H1 (cell line): ENCODE data around the gene ZNF202. TPM values are rescaled to one million over a fixed set of nuclear protein-coding genes. Genes with fewer than 3 reads are reported as not detected.

Experiments
- CTCF ChIA-PET: fragments of 300-600 bp; sonication (Branson Sonifier 250); formaldehyde crosslinking; loops from one replicate; lab custom pipeline; 2021; ENCODE audit not compliant: partially characterized antibody; lab: Charles Lee
- POLR2A ChIA-PET: fragments of 300-600 bp; sonication (Branson Sonifier 250); formaldehyde crosslinking; loops from one replicate; lab custom pipeline; 2021; ENCODE audit warnings: inconsistent platforms; ENCODE audit not compliant: partially characterized antibody; lab: Charles Lee
- DNase-seq, 2 experiments: peaks; one replicate each; pipeline versions ENCODE4 v3.0.0 to v3.0.0-alpha.2; 2010 to 2022; ENCODE audit warnings: low spot score in 2 of 2, low read depth in 1 of 2, mixed read lengths in 1 of 2
- FAIRE-seq: peaks from 2 replicates; lab custom pipeline; 2011; peaks lifted over from hg19 to GRCh38; lab: Jason Lieb, UNC
- H2AFZ ChIP-seq: 2 replicates; pipeline ENCODE4 v1.8.1; 2012; ENCODE audit warnings: low read length, inconsistent platforms
- H2AK5ac ChIP-seq: 2 replicates; pipeline ENCODE4 v1.6.1; 2013; ENCODE audit warnings: low read depth, low read length
- H2BK120ac ChIP-seq: replicated peaks from 2 replicates; pipeline ENCODE3; 2013; ENCODE audit warnings: low read depth, low read length, inconsistent platforms
- H2BK12ac ChIP-seq: 2 replicates; pipeline ENCODE4 v1.6.1; 2013; ENCODE audit warnings: low read depth, low read length
- H2BK15ac ChIP-seq: 2 replicates; pipeline ENCODE4 v1.6.1; 2013; ENCODE audit warnings: low read length
- H2BK20ac ChIP-seq: 2 replicates; pipeline ENCODE4 v1.6.1; 2013; ENCODE audit warnings: low read length
- H2BK5ac ChIP-seq: 2 replicates; pipeline ENCODE4 v1.6.1; 2013; ENCODE audit warnings: low read depth, low read length
- H3K14ac ChIP-seq: 2 replicates; pipeline ENCODE4 v1.6.1; 2013; ENCODE audit warnings: inconsistent platforms; ENCODE audit not compliant: insufficient read length
- H3K18ac ChIP-seq: 2 replicates; pipeline ENCODE4 v1.6.1; 2013; ENCODE audit warnings: low read length; ENCODE audit errors: extremely low read depth
- H3K23ac ChIP-seq: 2 replicates; pipeline ENCODE4 v1.6.1; 2013; ENCODE audit warnings: inconsistent platforms; ENCODE audit not compliant: insufficient read length
- H3K23me2 ChIP-seq: 2 replicates; pipeline ENCODE4 v1.6.1; 2013; ENCODE audit warnings: low read depth, low read length
- H3K27ac ChIP-seq: 2 replicates; pipeline ENCODE4 v1.6.1; 2011; ENCODE audit warnings: low read depth, low read length, inconsistent platforms
- H3K27me3 ChIP-seq, 4 experiments: replicated peaks in 1 of 4; 1 replicate in 1 of 4; 2 replicates in 3 of 4; pipeline versions ENCODE4 v1.6.1 to v1.8.1; 2011 to 2013; ENCODE audit warnings: low read length in 3 of 4, mild to moderate bottlenecking in 3 of 4, inconsistent platforms in 2 of 4, mixed read lengths in 2 of 4, moderate library complexity in 1 of 4; ENCODE audit not compliant: control insufficient read depth in 3 of 4, insufficient read depth in 3 of 4; ENCODE audit errors: extremely low read depth in 1 of 4
- H3K36me3 ChIP-seq, 4 experiments: 2 replicates each; pipeline versions ENCODE4 v1.6.1 to v1.8.1; 2011 to 2013; ENCODE audit warnings: mild to moderate bottlenecking in 4 of 4, low read length in 3 of 4, moderate library complexity in 2 of 4, control low read depth in 1 of 4, inconsistent platforms in 1 of 4; ENCODE audit not compliant: insufficient read depth in 4 of 4, control insufficient read depth in 2 of 4
- H3K4ac ChIP-seq: replicated peaks from 2 replicates; pipeline ENCODE3; 2013; ENCODE audit warnings: low read length, low read depth, mixed read lengths, inconsistent platforms; ENCODE audit not compliant: insufficient read length
- H3K4me1 ChIP-seq, 4 experiments: replicated peaks in 1 of 4; 1 replicate in 1 of 4; 2 replicates in 3 of 4; pipeline versions ENCODE4 v1.6.1 to v1.8.1; 2011 to 2013; ENCODE audit warnings: low read length in 3 of 4, inconsistent platforms in 2 of 4, mixed read lengths in 1 of 4; ENCODE audit not compliant: insufficient read depth in 4 of 4, control insufficient read depth in 3 of 4
- H3K4me2 ChIP-seq, 2 experiments: 2 replicates each; pipeline versions ENCODE4 v1.6.1 to v1.8.1; 2011 to 2013; ENCODE audit warnings: low read depth in 2 of 2, low read length in 2 of 2, control low read depth in 1 of 2, inconsistent platforms in 1 of 2, mild to moderate bottlenecking in 1 of 2; ENCODE audit not compliant: insufficient read depth in 1 of 2
- H3K4me3 ChIP-seq, 4 experiments: fragments of 200-600, 300-600 bp in 1 of 4; sonication (generic), shearing (Covaris generic), sonication (Bioruptor Twin) in 1 of 4; 2 replicates each; pipeline versions ENCODE4 v1.5.1 to v1.8.1; 2011 to 2016; ENCODE audit warnings: low read length in 4 of 4, low read depth in 3 of 4, control low read depth in 2 of 4, inconsistent platforms in 2 of 4, mild to moderate bottlenecking in 2 of 4, mixed read lengths in 1 of 4, moderate library complexity in 1 of 4; ENCODE audit not compliant: insufficient read depth in 2 of 4; ENCODE audit errors: extremely low read depth in 1 of 4
- H3K56ac ChIP-seq: replicated peaks from 2 replicates; pipeline ENCODE3; 2013; ENCODE audit warnings: low read depth, mild to moderate bottlenecking, mixed read lengths, low read length, inconsistent platforms; ENCODE audit not compliant: insufficient read length
- H3K79me1 ChIP-seq: 2 replicates; pipeline ENCODE4 v1.6.1; 2013; ENCODE audit warnings: low read depth, low read length, control low read depth
- H3K79me2 ChIP-seq, 2 experiments: 2 replicates each; pipeline versions ENCODE4 v1.6.1 to v1.8.1; 2012 to 2013; ENCODE audit warnings: low read length in 2 of 2, mild to moderate bottlenecking in 2 of 2, inconsistent platforms in 1 of 2; ENCODE audit not compliant: insufficient read depth in 2 of 2, control insufficient read depth in 1 of 2
- H3K9ac ChIP-seq, 4 experiments: replicated peaks in 1 of 4; 1 replicate in 1 of 4; 2 replicates in 3 of 4; pipeline versions ENCODE4 v1.6.1 to v1.8.1; 2011 to 2013; ENCODE audit warnings: low read depth in 3 of 4, low read length in 3 of 4, control low read depth in 2 of 4, mild to moderate bottlenecking in 2 of 4, moderate library complexity in 2 of 4, inconsistent platforms in 1 of 4; ENCODE audit errors: extremely low read depth in 1 of 4
- H3K9me3 ChIP-seq, 2 experiments: 2 replicates each; pipeline versions ENCODE4 v1.6.1 to v1.8.1; 2012 to 2013; ENCODE audit warnings: mild to moderate bottlenecking in 2 of 2, moderate library complexity in 2 of 2, control low read depth in 1 of 2, inconsistent platforms in 1 of 2, low read depth in 1 of 2, low read length in 1 of 2, mixed read lengths in 1 of 2; ENCODE audit not compliant: insufficient read depth in 2 of 2
- H4K20me1 ChIP-seq, 2 experiments: replicated peaks in 1 of 2; 2 replicates each; pipeline versions ENCODE3 to v1.8.1; 2011 to 2013; ENCODE audit warnings: inconsistent platforms in 2 of 2, low read length in 2 of 2, mild to moderate bottlenecking in 1 of 2; ENCODE audit not compliant: insufficient read depth in 2 of 2, control insufficient read depth in 1 of 2
- H4K5ac ChIP-seq: 2 replicates; pipeline ENCODE4 v1.6.1; 2013; ENCODE audit warnings: low read length, low read depth, mixed read lengths, inconsistent platforms; ENCODE audit not compliant: insufficient read length
- H4K8ac ChIP-seq: 2 replicates; pipeline ENCODE4 v1.8.0; 2013; ENCODE audit warnings: mild to moderate bottlenecking, moderate library complexity, low read length, inconsistent platforms; ENCODE audit not compliant: insufficient read depth; ENCODE audit errors: extremely low read depth
- H4K91ac ChIP-seq: replicated peaks from 2 replicates; pipeline ENCODE3; 2013; ENCODE audit warnings: low read length, mixed read lengths, inconsistent platforms; ENCODE audit not compliant: insufficient read length
- ATF3 ChIP-seq: IDR thresholded peaks from 2 replicates; pipeline ENCODE4 v1.6.1; 2011; ENCODE audit warnings: low read depth, mild to moderate bottlenecking, low read length; ENCODE audit not compliant: insufficient read depth
- BCL11A ChIP-seq, 2 experiments: IDR thresholded peaks; one replicate each; pipeline ENCODE4 v1.6.1; 2011; ENCODE audit warnings: low read depth in 2 of 2, low read length in 2 of 2, mild to moderate bottlenecking in 2 of 2
- CTBP2 ChIP-seq: IDR thresholded peaks from 2 replicates; pipeline ENCODE4 v1.7.0; 2011; ENCODE audit warnings: borderline replicate concordance, mild to moderate bottlenecking, moderate library complexity, mixed read lengths, low read length; ENCODE audit not compliant: insufficient read depth, insufficient read length
- JUN ChIP-seq: IDR thresholded peaks from 2 replicates; pipeline ENCODE4 v1.6.1; 2011; ENCODE audit warnings: low read depth, mild to moderate bottlenecking, improper control_type of control experiment, low read length
- TAF1 ChIP-seq: IDR thresholded peaks from 2 replicates; pipeline ENCODE4 v1.6.1; 2011; ENCODE audit warnings: mild to moderate bottlenecking, low read depth, low read length
- USF2 ChIP-seq: IDR thresholded peaks from 2 replicates; pipeline ENCODE4 v1.6.1; 2011; ENCODE audit warnings: low read length, improper control_type of control experiment
- WGBS, 2 experiments: shearing (Covaris generic) in 1 of 2; methylation state at CpG; one replicate each; pipeline versions ENCODE4 v1.1.6 to v1.1.7; 2013 to 2015; ENCODE audit warnings: low lambda C conversion rate in 2 of 2, mixed read lengths in 2 of 2, inconsistent platforms in 1 of 2, low coverage in 1 of 2, missing lambda C conversion rate in 1 of 2; ENCODE audit not compliant: insufficient replicate concordance in 2 of 2, insufficient coverage in 1 of 2, insufficient read length in 1 of 2; ENCODE audit errors: extremely low coverage in 1 of 2, missing lambda C conversion rate in 1 of 2; 5-methylcytosine and 5-hydroxymethylcytosine counted together
- polyA plus RNA-seq, 7 experiments: library from polyadenylated mRNA; depleted of rRNA in 3 of 7; stranded (reverse) in 5 of 7; unstranded in 2 of 7; fragments of >200 nt in 5 of 7; fragments of 200-250 nt in 2 of 7; gene quantifications; 1 replicate in 5 of 7; 2 replicates in 1 of 7; 4 replicates in 1 of 7; pipeline versions ENCODE4 v1.2.1 to v1.2.3, GENCODE V29; 2011 to 2013; ENCODE audit warnings: missing spikeins in 2 of 7, mixed read lengths in 2 of 7
- total RNA-seq: library from RNA; stranded (reverse); fragmentation: NEBNext Ultra II Directional; extraction: Animal tissue kit (Norgen Biotek cat#: 25700); gene quantifications from 2 replicates; pipeline ENCODE4 v1.2.1, GENCODE V29; 2021

The ZNF202 gene
- total and polyA plus RNA-seq, 2 of the 8 experiments (the other 6 are each of a cell fraction or from before 2014, with no cell fraction given), result 14.1 to 33.9 TPM

- Histone ChIP-seq H3K27ac (no peak overlapping the region), H3K4me1 (peaks cover 0 to 15% (median 2%) of the 10 kb centered on the region in 4 experiments; a peak in 5 of 7 replicates), H4K8ac (no peak overlapping the region), H2BK120ac (no peak overlapping the region), H3K79me1 (peaks cover 9% of the 10 kb centered on the region; the same call in 1 of the 2 replicates), H3K23me2 (peaks cover 11% of the 10 kb centered on the region), H2BK12ac (no peak overlapping the region), H3K23ac (no peak overlapping the region), H2BK20ac (no peak overlapping the region), H2AK5ac (no peak overlapping the region), H4K5ac (no peak overlapping the region), H3K79me2 (peaks cover 43 to 79% of the 10 kb centered on the region in 2 experiments), H3K56ac (no peak overlapping the region), H3K9ac (no peak overlapping the region), H3K18ac (no peak overlapping the region), H3K9me3 (peaks cover 15 to 19% of the 10 kb centered on the region in 2 experiments), H2BK15ac (no peak overlapping the region), H3K4ac (no peak overlapping the region), H3K4me3 (no peak overlapping the region), H2AFZ (no peak overlapping the region), H4K20me1 (peaks cover 0 to 5% of the 10 kb centered on the region in 2 experiments), H3K4me2 (no peak overlapping the region), H3K14ac (no peak overlapping the region), H3K36me3 (peaks cover 21 to 66% (median 52%) of the 10 kb centered on the region in 4 experiments), H2BK5ac (no peak overlapping the region), H4K91ac (no peak overlapping the region), H3K27me3 (no peaks in the 10 kb centered on the region)
- no peak for DNase-seq
- TF ChIP-seq ATF3 (no peak), BCL11A (IDR thresholded peaks at IDR 0.05; ENCODE audit: low read depth in 2 of 2, low read length in 2 of 2) (no peak), JUN (no peak), USF2 (no peak), TAF1 (no peak), CTBP2 (no peak)
- CTCF ChIA-PET, result interaction anchor here (0.7 to 2.2 kb wide), 4 partner anchors 9 to 134 kb away, joined by 3 to 6 read pairs (median 4); no protein-coding TSS in a partner anchor
- FAIRE-seq, result no peak
- POLR2A ChIA-PET, result interaction anchor here (1.3 kb wide), 2 partner anchors 11 to 17 kb away, joined by 3 to 4 read pairs; no protein-coding TSS in a partner anchor
- WGBS, 2 experiments, result 3% methylated on average over 2 of the region's 2 CpGs; no CpG with 5 or more reads in 1 of the 2 experiments
Observed at GRCh38 chr11:123738374-123738773, 3.1 kb downstream of the ZNF202 start.
